BE2C (cell line): ENCODE results near the gene ELOVL1.
A peak's percentile ranks its signal among the peaks of the same experiment; 100 is the strongest.

Experiments
- DNase-seq: peaks from one replicate; pipeline ENCODE4 v3.0.0-alpha.2; 2020
- H3K27me3 ChIP-seq: fragments of 250-450 bp; sonication (Bioruptor Pico); 2 replicates; pipeline ENCODE4 v1.5.1; 2020; ENCODE audit warnings: mild to moderate bottlenecking
- H3K36me3 ChIP-seq: fragments of 250-450 bp; sonication (Bioruptor Pico); 2 replicates; pipeline ENCODE4 v1.5.1; 2020; ENCODE audit warnings: mild to moderate bottlenecking
- H3K4me1 ChIP-seq: fragments of 250-450 bp; sonication (Bioruptor Pico); 2 replicates; pipeline ENCODE4 v1.5.1; 2020
- H3K4me3 ChIP-seq: 2 replicates; pipeline ENCODE4 v1.5.1; 2011; ENCODE audit warnings: low read depth, low read length
- H3K9me3 ChIP-seq: fragments of 250-450 bp; sonication (Bioruptor Pico); 2 replicates; pipeline ENCODE4 v1.5.1; 2020
- CTCF ChIP-seq: IDR thresholded peaks from 2 replicates; pipeline ENCODE4 v1.5.1; 2012; ENCODE audit warnings: mild to moderate bottlenecking, low read depth, low read length

Gene ELOVL1

DNA sequence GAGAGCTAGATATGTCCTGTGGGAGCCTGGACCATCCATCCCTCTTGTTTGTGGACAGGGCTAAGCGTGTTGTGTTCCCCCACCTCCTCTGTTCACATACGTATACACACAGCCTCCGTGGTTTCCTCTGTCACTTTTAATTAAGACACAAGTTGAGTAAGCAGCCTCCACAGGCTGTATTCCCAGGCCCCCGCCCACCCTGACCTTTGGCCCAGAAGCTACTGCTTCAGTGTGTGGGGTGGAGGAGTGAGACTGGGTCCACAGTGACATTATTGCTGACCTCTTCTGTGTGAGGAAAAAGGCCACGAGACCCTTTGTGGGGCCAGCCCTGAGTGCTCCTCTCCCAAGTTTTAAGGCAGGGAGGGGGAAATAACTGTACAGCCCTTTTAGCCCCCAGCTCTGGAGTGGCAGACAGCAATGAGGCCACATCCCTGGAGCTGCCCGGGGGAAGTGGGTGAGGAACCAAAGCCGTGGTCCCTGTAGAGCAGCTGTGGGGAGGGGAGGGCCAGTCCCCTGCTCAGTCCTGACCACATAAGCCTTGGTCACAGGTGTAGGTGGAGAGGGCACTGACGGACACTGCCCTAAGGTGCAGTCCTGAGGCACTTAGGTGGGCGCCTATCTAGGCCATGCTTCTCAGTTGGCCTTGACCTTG is 4.4 kb downstream of the ELOVL1 start:
- H3K36me3 ChIP-seq: peaks cover 27% of the 10 kb centered on the region
- DNase-seq: no peak
- H3K9me3 ChIP-seq: no peaks in the 10 kb centered on the region
- no peaks in the 10 kb centered on the region for H3K27me3 ChIP-seq
- no peak overlapping the region for H3K4me3 ChIP-seq
- no peaks in the 10 kb centered on the region for H3K4me1 ChIP-seq
- TF ChIP-seq CTCF: no peak

- Histone ChIP-seq H3K4me3 (peak overlapping the region; percentile 73), H3K4me1 (no peaks in the 10 kb centered on the region), H3K36me3 (peaks cover 27% of the 10 kb centered on the region), H3K27me3 (no peaks in the 10 kb centered on the region), H3K9me3 (no peaks in the 10 kb centered on the region)
- DNase-seq: no peak
- no peak for TF ChIP-seq CTCF
Measured at GRCh38 chr1:43360616-43361015, 7.2 kb downstream of the ELOVL1 start.

- no peak for TF ChIP-seq CTCF
- no peak for DNase-seq
- Histone ChIP-seq H3K36me3 (peaks cover 27% of the 10 kb centered on the region), H3K4me3 (peak overlapping the region; percentile 73), H3K27me3 (no peaks in the 10 kb centered on the region), H3K9me3 (no peaks in the 10 kb centered on the region), H3K4me1 (no peaks in the 10 kb centered on the region)
Measured at GRCh38 chr1:43359696-43360095, 8.1 kb downstream of the ELOVL1 start.

DNA sequence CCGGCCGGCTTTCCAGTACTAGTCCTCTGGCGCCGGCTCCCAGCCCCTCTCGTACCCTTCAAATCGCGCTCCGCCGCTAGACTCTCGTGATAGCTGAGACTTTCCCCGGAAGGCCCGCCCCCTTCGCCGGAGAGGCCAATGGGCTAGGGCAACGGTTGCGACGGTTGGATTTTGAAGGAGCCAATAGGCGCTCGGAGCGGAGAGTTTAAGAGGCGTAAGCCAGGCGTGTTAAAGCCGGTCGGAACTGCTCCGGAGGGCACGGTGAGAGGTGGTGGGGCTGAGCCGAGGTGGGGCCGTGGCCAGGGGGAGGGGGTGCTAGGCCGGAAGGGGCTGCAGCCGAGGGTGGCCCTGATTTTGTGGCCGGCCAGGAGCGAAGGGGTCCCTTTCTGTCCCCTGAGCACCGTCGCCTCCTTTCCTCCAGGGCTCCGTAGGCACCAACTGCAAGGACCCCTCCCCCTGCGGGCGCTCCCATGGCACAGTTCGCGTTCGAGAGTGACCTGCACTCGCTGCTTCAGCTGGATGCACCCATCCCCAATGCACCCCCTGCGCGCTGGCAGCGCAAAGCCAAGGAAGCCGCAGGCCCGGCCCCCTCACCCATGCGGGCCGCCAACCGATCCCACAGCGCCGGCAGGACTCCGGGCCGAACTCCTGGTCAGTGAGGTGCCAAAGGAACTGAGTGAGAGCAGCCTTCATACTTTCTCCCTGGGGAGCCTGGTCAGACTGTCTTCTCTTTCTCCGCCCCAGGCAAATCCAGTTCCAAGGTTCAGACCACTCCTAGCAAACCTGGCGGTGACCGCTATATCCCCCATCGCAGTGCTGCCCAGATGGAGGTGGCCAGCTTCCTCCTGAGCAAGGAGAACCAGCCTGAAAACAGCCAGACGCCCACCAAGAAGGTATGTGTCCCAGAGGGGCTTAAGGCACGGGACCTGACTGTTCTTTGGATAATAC is 8.8 kb downstream of the ELOVL1 start, which contains the start of gene CDC20:
Gene CDC20, plus strand, starts transcription at position 236 of the 948 bp plus-strand sequence. Its CDS starts 235 bp downstream, at position 471.
- Histone ChIP-seq H3K27me3 (no peaks in the 10 kb centered on the region), H3K4me1 (no peaks in the 10 kb centered on the region), H3K4me3 (peak within 1 kb of the TSS; percentile 76), H3K36me3 (peaks cover 27% of the 10 kb centered on the region), H3K9me3 (no peaks in the 10 kb centered on the region)
- TF ChIP-seq CTCF: no peak
- peak; percentile 94 for DNase-seq

DNA sequence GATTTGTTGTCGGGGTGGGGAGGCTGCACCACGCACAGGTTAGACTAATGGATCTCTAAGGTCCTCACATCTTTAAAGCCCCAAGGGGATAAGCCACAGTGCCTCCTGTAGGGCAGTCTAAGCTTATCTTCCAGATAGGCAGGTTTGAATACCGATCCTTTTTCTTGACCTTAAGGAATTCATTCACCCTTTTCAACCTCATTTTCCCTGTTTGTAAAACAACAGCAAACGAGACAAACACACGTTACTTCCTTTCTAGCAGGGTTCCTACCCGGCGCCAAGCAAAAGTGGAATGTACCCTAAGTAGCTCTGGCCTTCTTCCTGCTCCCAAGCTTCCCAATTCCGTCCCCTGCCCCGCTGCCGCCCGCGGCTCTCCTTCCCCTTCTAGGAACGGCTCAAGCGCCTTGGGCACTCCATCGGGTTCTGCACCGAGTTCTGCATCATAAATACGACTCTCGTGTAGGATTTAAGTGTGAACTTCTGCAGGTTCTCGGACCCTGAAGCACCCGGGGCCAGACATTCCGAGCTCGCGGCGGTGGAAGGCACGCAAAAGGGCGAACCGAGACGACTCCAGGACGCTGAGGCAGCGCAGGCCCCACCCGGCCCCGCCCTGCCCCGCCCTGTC is 9.6 kb downstream of the ELOVL1 start:
- peak; percentile 27; the same call in 1 of the 2 replicates for TF ChIP-seq CTCF
- no peaks in the 10 kb centered on the region for H3K27me3 ChIP-seq
- H3K36me3 ChIP-seq: peaks cover 24% of the 10 kb centered on the region
- peak; percentile 18 for DNase-seq
- peak overlapping the region; percentile 76 for H3K4me3 ChIP-seq
- H3K9me3 ChIP-seq: no peaks in the 10 kb centered on the region
- no peaks in the 10 kb centered on the region for H3K4me1 ChIP-seq
